G401.6 (cell line): ENCODE data around the gene PABPC1L.
"Not testable (repeated sequence)": the region's sequence is repeated elsewhere in the genome, so short reads cannot be mapped to it uniquely, and the experiment has no call there.

Experiments used
- FAIRE-seq: peaks from 2 replicates; lab custom pipeline; 2012; peaks lifted over from hg19 to GRCh38; lab: Jason Lieb, UNC

Gene PABPC1L

GRCh38 chr20:44909872-44910689 lies at the start of gene PABPC1L:
Gene PABPC1L (plus strand): TSS chr20:44910060. CDS start chr20:44910144, 84 bp downstream.
- no peak for FAIRE-seq

GRCh38 chr20:44861531-44862006 lies 48.3 kb upstream of the PABPC1L start:
- no peak for FAIRE-seq

- no peak for FAIRE-seq
These were observed 47.6 kb upstream of the PABPC1L start for GRCh38 chr20:44862286-44862685.

GRCh38 chr20:44863365-44864084 lies 46.3 kb upstream of the PABPC1L start:
- not testable (repeated sequence) for FAIRE-seq

- not testable (repeated sequence) for FAIRE-seq
These were observed 45.4 kb upstream of the PABPC1L start for GRCh38 chr20:44864493-44864892.

- FAIRE-seq = no peak
These were observed 43.0 kb upstream of the PABPC1L start for GRCh38 chr20:44866703-44867335.

GRCh38 chr20:44869471-44869870 lies 40.4 kb upstream of the PABPC1L start:
- no peak for FAIRE-seq

GRCh38 chr20:44882360-44882759 lies 27.5 kb upstream of the PABPC1L start:
- FAIRE-seq = not testable (repeated sequence)

- no peak for FAIRE-seq
These were observed 26.5 kb upstream of the PABPC1L start for GRCh38 chr20:44883214-44883902.

- FAIRE-seq = no peak
These were observed 24.9 kb upstream of the PABPC1L start for GRCh38 chr20:44884907-44885391.

- FAIRE-seq = peak; percentile 97
These were observed 24.2 kb upstream of the PABPC1L start, which contains the start of gene YWHAB for GRCh38 chr20:44885392-44886265. Gene YWHAB (plus strand): TSS chr20:44885705. CDS start chr20:44901534, 15,829 bp downstream.

GRCh38 chr20:44886266-44886651 lies 23.6 kb upstream of the PABPC1L start:
- no peak for FAIRE-seq

- no peak for FAIRE-seq
These were observed 23.0 kb upstream of the PABPC1L start for GRCh38 chr20:44886828-44887227.

- no peak for FAIRE-seq
These were observed 22.4 kb upstream of the PABPC1L start for GRCh38 chr20:44887466-44887865.

GRCh38 chr20:44888226-44889103 lies 21.4 kb upstream of the PABPC1L start:
- no peak for FAIRE-seq

GRCh38 chr20:44891826-44892225 lies 18.0 kb upstream of the PABPC1L start:
- no peak for FAIRE-seq

- no peak for FAIRE-seq
These were observed 14.9 kb upstream of the PABPC1L start for GRCh38 chr20:44894959-44895358.

- FAIRE-seq = no peak
These were observed 13.3 kb upstream of the PABPC1L start for GRCh38 chr20:44896583-44896982.

GRCh38 chr20:44897133-44897532 lies 12.7 kb upstream of the PABPC1L start:
- FAIRE-seq = no peak
